ENCODE measurements around the gene RGS17.

The RGS17 gene

GRCh38 chr6:153150371-153150751, 19.3 kb upstream of the RGS17 start:
- no peaks in the 10 kb centered on the region for H3K4me1 ChIP-seq (ENCODE audit: insufficient read depth, low read length, poor library complexity, severe bottlenecking)
- no peaks in the 10 kb centered on the region for H3K9me3 ChIP-seq (ENCODE audit: insufficient read depth, low read depth, low read length)
- H3K4me2 ChIP-seq (ENCODE audit: low read depth, low read length, poor library complexity, severe bottlenecking): no peak overlapping the region
- H2AFZ ChIP-seq (ENCODE audit: low read length): no peak overlapping the region
- no peak overlapping the region for H3K4me3 ChIP-seq (ENCODE audit: low read length, poor library complexity, severe bottlenecking)
- H4K20me1 ChIP-seq (ENCODE audit: insufficient read depth, low read length, poor library complexity, severe bottlenecking): no peaks in the 10 kb centered on the region
- TF ChIP-seq CTCF (conservative IDR thresholded peaks at IDR 0.05; ENCODE audit: low read length) (no peak), EZH2phosphoT487 (IDR thresholded peaks at IDR 0.05; ENCODE audit: borderline replicate concordance) (no peak)
- no peaks in the 10 kb centered on the region for H3K79me2 ChIP-seq (ENCODE audit: insufficient read depth, low read length)
- H3K27me3 ChIP-seq (ENCODE audit: insufficient read depth, low read length, poor library complexity, severe bottlenecking): no peaks in the 10 kb centered on the region
- no peak overlapping the region for H3K9ac ChIP-seq (ENCODE audit: low read depth, low read length, poor library complexity, severe bottlenecking)
- no peaks in the 10 kb centered on the region for H3K9me2 ChIP-seq (replicated peaks; ENCODE audit: low read depth, low read length)
- no peaks in the 10 kb centered on the region for H3F3A ChIP-seq (ENCODE audit: low read depth)
- no peaks in the 10 kb centered on the region for H3K36me3 ChIP-seq (ENCODE audit: insufficient read depth, low read length)

- H3K4me2 ChIP-seq (ENCODE audit: low read depth, low read length, poor library complexity, severe bottlenecking): no peak overlapping the region
- H3K36me3 ChIP-seq (ENCODE audit: insufficient read depth, low read length): no peaks in the 10 kb centered on the region
- no peaks in the 10 kb centered on the region for H4K20me1 ChIP-seq (ENCODE audit: insufficient read depth, low read length, poor library complexity, severe bottlenecking)
- no peaks in the 10 kb centered on the region for H3K9me2 ChIP-seq (replicated peaks; ENCODE audit: low read depth, low read length)
- H3K27me3 ChIP-seq (ENCODE audit: insufficient read depth, low read length, poor library complexity, severe bottlenecking): no peaks in the 10 kb centered on the region
- no peak overlapping the region for H3K4me3 ChIP-seq (ENCODE audit: low read length, poor library complexity, severe bottlenecking)
- no peaks in the 10 kb centered on the region for H3K4me1 ChIP-seq (ENCODE audit: insufficient read depth, low read length, poor library complexity, severe bottlenecking)
- H3F3A ChIP-seq (ENCODE audit: low read depth): no peaks in the 10 kb centered on the region
- H3K9me3 ChIP-seq (ENCODE audit: insufficient read depth, low read depth, low read length): no peaks in the 10 kb centered on the region
- H2AFZ ChIP-seq (ENCODE audit: low read length): no peak overlapping the region
- TF ChIP-seq EZH2phosphoT487 (IDR thresholded peaks at IDR 0.05; ENCODE audit: borderline replicate concordance) (no peak), CTCF (conservative IDR thresholded peaks at IDR 0.05; ENCODE audit: low read length) (no peak)
- no peak overlapping the region for H3K9ac ChIP-seq (ENCODE audit: low read depth, low read length, poor library complexity, severe bottlenecking)
- H3K79me2 ChIP-seq (ENCODE audit: insufficient read depth, low read length): no peaks in the 10 kb centered on the region
These were observed 18.8 kb upstream of the RGS17 start for GRCh38 chr6:153149891-153150290.

- no peak for TF ChIP-seq CTCF (conservative IDR thresholded peaks at IDR 0.05; ENCODE audit: low read length)
- no peak for TF ChIP-seq EZH2phosphoT487 (IDR thresholded peaks at IDR 0.05; ENCODE audit: borderline replicate concordance)
- H3K4me2 ChIP-seq (ENCODE audit: low read depth, low read length, poor library complexity, severe bottlenecking): no peak overlapping the region
- no peak overlapping the region for H2AFZ ChIP-seq (ENCODE audit: low read length)
- no peak overlapping the region for H3K4me3 ChIP-seq (ENCODE audit: low read length, poor library complexity, severe bottlenecking)
- no peaks in the 10 kb centered on the region for H3K79me2 ChIP-seq (ENCODE audit: insufficient read depth, low read length)
- H3K27me3 ChIP-seq (ENCODE audit: insufficient read depth, low read length, poor library complexity, severe bottlenecking): no peaks in the 10 kb centered on the region
- H3K9me3 ChIP-seq (ENCODE audit: insufficient read depth, low read depth, low read length): no peaks in the 10 kb centered on the region
- no peaks in the 10 kb centered on the region for H4K20me1 ChIP-seq (ENCODE audit: insufficient read depth, low read length, poor library complexity, severe bottlenecking)
- no peak overlapping the region for H3K9ac ChIP-seq (ENCODE audit: low read depth, low read length, poor library complexity, severe bottlenecking)
- no peaks in the 10 kb centered on the region for H3K9me2 ChIP-seq (replicated peaks; ENCODE audit: low read depth, low read length)
- no peaks in the 10 kb centered on the region for H3K36me3 ChIP-seq (ENCODE audit: insufficient read depth, low read length)
- H3F3A ChIP-seq (ENCODE audit: low read depth): no peaks in the 10 kb centered on the region
- H3K4me1 ChIP-seq (ENCODE audit: insufficient read depth, low read length, poor library complexity, severe bottlenecking): no peaks in the 10 kb centered on the region
These were observed 15.3 kb upstream of the RGS17 start for GRCh38 chr6:153146413-153146812.
